ENCODE results near the gene MPZL1.

MPZL1 gene

DNA sequence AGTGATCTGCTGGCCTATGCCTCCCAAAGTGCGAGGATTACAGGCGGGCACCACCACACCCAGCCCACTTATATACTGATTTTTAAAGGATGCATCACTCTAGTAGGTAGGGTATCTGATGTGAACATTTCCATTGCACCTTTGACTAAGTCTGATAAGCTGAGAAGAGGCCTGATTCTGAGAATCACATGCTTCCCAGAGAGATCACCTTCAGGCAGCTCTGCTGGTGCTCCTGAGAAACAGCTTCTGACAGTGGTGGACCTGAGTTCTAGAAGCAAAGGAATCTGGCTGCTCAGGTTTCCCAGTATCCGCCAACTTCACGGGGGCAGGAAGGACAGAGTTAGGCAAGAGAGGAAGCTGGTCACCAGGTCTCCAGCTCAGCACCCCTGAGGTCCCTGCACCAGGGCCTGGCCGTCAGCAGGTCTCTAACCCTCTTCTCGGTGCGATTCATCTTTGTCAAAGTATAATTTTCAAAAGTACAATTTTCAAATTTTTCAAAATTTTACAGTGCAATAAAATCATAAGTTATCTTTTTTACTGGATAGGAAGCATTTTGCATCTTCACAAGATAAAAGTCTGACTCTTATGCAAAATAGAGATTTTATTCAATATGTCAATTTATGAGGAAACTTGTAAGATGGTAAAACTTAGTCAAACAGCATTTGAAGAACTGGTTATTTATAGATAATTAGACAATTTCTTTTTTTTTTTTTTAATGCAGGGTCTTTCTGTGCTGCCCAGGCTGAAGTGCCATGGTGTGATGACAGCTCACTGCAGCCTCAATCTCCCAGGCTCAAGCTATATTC lies 25.8 kb upstream of the MPZL1 start:
- DNase-seq = no peak

DNA sequence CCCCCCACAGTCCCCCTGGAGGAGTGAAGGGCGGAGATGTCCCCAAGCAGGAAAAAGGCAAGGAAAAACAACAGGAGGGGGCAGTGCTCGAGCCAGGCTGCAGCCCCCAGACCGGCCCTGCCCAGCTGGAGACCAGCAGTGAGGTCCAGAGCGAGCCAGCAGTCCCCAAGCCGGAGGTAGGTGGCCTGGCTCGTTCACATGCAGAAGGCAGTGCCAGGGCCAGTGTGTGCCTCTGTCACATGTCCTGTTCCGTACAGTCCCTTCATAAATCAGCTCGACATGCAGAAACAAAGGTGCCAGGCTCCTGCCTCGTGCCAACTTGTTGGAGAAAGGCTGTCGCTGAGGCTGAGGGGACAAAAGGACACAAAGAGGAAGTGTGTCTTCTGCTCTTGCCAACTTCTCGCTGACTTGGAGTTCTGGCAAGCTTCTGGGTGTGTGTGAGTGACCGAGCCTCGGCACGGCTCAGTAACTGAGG lies 24.1 kb upstream of the MPZL1 start:
- DNase-seq = peak; percentile 55

GRCh38 chr1:167698313-167698712 lies 23.5 kb upstream of the MPZL1 start:
- no peak for DNase-seq

- no peak for DNase-seq
Measured at GRCh38 chr1:167701510-167701909, 20.3 kb upstream of the MPZL1 start.

GRCh38 chr1:167703557-167703956 lies 18.2 kb upstream of the MPZL1 start:
- DNase-seq = no peak

DNA sequence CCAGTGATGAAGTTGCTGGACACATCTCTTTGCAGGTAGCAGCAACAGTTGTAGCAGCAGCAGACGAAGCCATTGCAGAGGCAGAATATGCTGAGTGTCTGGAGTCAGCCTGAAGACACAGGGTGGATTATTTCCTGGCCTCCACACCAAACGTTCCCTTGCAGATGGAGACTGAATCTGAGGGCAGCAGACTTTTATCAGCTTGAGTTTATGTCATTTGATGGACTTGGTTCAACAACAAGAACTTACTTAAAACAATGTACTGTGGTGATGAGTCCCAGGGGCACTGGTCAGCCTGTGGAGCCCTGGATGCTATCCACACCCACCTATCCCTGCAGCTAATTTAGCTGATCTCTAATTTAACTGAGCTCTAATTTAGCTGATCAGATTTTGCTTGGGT lies 17.1 kb upstream of the MPZL1 start:
- no peak for DNase-seq

DNA sequence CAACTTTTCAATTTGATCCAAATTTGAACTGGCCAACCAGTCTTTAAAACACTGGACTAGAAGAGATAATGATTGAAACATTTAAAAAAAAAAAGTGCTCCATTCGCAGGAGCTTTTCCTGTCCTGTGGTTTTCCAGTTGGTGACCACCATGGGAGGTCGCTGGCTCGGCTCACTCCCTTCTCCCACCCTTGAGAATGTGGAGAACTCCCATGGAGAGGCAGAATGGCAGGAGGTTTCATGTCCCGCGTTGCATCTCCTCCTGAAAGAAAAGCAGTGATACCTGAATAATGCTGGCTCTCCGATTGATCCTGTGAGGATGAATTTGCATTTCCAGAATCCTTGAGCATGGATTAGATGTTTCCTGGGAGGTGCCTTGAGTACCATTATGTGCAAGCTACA lies 16.5 kb upstream of the MPZL1 start:
- DNase-seq = no peak

GRCh38 chr1:167706363-167706762 lies 15.4 kb upstream of the MPZL1 start:
- DNase-seq = no peak

DNA sequence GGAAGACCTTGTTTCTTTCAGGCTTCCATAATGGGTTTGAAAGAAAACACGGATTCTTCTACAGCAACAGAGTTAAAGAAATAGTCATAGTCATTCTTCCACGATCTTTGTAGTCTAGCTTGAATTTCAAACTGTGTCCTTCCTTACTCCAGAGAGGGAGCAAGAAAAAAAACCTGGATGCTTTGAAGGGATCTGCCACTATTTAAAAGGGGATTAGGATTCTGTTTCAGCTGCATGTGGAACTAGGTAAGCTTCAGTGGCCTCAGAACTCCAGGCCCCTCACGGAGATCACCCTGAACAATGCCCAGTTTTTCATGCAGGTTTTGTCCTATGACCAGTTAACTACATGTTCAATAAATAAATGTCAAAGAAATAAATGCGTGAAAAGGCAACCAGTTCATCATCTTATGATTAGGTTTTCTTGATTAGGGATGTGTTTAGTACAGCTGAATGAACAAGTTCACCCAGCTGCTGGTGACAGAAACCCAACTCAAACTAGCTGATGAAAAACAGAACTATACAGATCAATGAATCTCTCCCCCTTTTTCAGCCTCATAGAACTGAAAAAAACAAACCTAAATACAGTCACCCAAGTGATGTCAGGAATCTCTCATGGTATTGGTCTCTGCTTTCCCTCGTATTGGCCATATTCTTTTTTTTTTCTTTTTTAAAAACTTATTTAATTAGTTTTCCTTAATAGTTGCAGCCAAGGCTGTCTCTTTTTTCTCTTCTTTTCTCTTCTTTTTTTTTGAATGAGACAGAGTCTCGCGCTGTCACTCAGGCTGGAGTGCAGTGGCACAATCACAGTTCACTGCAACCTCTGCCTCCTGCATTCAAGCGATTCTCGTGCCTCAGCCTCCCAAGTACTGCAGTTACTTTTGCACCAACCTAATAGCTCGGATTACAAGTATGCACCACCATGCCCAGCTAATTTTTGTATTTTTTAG lies 14.6 kb upstream of the MPZL1 start:
- DNase-seq = no peak

DNA sequence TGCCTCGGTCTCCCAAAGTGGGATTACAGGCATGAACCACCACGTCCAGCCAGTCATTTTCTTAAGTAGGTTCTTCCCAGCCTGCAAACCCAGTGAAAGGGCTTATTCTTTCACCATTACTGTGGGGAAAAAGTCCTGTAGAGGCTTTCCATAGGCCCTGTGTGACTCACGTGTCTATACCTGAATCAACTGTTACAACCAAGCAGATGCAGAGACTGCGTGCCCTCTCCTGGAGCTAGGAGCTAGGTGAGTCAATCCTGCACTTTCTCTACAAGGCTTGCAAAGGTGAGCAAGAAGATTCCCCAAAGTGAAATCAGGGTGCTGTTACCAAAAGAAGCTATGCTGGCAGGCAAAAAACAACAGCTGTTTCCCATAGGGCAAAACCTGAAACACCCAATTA lies 13.8 kb upstream of the MPZL1 start:
- DNase-seq = no peak

DNA sequence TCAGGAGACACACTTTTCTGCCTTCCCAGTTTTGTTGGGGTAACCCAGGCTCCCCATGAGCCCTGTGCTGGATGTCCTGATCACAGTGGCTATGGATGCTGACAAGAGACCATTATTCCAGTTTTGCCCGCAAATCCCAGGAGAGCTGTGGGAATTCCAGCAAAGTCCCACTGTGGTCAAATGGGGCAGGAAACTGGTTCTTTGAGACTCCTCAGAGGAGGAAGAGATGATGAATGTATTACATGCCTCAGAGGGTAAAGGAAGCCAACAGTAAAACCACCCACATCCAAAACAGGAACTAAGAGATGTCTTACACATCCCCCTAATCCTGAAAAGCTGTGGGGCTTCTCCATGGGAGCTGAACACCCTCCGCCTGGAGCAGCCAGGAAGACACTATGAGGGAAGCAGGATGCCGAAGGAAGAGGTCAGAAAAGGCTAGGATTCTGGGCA lies 12.8 kb upstream of the MPZL1 start:
- DNase-seq = peak; percentile 77

DNA sequence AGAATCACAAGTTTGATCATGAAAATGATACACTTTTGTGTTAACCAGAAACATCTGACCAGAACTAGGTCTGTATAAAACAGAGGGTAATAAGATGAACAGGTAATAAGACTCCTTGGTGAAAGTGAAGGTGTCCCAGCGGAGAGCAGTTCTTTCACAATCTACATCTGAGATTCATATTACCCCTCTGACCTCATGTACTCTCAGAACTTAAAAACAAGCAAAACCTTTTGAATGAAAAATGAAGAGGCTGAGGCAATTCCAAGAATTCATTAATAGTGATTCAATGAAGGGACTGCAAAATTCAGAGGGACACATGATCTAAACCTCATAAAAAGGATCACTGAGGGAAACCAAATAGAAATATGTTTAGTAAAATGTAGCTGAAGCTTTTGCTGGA lies 10.9 kb upstream of the MPZL1 start:
- no peak for DNase-seq

DNA sequence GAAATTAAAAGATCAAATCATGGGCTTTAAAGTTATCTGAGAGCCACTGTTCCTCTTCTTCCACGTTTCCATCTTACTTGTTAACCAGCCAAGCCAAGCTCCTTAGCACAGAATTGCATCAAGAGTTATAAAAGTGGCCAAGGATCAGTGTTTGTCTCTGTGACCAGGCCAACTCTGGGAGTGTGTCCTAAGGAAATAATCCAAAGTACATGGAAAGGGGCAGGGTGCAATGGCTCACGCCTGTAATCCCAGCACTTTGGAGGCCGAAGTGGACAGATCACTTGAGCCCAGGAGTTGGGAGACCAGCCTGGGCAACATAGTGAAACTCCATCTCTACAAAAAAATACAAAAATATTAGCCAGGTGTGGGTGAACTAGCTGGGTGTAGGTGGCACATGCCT lies 10.0 kb upstream of the MPZL1 start:
- no peak for DNase-seq

GRCh38 chr1:167713330-167714081 lies 8.3 kb upstream of the MPZL1 start:
- DNase-seq = peak; percentile 15

- no peak for DNase-seq
Measured at GRCh38 chr1:167714098-167714438, 7.7 kb upstream of the MPZL1 start.

DNA sequence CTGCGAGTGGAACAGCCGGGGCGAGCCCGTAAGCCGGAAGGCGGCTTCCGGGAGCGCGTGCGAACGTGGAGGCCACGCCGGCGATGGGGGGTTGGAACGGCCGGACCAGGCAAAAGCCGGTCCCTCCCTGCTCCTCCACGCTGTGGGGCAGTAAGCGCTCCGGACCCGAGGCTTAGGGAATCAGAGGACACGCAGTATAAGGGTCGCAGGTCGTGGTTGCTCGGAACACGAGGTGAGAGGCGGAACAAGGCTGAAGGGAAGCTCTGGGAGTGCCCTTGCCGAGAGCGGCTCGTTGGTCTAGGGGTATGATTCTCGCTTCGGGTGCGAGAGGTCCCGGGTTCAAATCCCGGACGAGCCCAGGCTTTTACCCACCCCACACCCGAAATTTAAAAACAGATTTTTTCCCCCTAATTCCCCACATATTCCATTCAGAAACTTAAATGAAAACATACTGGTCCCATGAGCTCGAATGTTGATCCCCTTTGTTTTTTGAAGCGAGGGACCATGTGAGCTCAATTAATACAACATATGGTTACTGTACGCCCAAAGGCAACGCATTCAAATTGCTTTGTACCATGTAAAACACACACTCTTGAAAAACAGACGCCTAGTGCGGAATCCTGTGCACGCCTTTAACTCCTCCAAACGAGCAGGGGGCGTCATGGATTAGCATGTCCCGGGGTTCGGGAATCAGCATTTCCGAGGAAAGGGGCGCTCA lies 7.2 kb upstream of the MPZL1 start:
- DNase-seq = peak; percentile 85

DNA sequence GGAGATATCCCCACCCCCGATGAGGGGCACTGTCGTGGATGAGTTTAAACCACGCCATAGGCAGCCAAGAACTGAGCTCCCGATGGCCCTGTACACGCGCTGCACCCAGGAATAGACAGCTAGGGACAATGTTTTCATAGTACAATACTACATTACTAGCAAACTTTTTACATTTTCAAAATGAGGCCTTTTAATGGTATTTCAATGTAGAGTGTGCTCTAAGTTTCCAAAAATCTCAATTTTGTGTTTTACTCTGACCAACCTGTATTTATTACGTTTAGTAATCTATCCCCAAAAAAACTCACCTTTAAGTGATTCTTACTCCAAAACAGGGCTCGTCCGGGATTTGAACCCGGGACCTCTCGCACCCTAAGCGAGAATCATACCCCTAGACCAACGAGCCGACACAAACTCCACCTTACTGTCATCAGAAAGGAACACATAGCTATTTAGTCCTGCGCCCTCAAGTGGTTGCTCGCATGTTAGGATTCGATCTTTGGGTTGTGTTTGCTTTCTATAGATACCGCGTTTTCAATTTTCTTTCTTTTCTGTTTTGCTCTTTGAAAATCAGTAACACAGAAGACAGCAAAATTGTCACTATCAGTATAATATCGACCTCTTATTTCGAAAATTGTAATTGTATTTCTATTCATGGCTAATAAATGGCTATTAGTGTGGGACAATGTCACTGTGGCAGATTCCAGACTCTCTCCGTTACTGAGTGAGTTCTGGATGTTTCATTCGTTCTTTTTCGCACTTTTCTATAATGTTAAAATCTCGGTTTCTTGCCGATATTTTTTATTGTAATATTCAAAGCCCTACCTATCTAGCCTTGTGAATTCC lies 6.4 kb upstream of the MPZL1 start:
- peak; percentile 87 for DNase-seq

DNA sequence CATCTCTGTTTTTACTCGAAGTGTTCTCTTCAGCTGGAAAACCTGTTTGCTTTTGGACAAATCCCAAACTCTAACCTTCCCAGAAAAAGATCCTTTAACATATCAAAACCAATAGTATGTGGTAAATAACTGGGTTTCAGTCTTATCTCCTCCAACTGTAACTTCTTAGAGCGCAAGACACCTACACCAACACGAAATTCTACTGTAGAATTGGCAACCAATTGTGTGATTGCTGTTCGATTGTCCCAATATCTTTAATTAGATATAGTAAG lies 5.8 kb upstream of the MPZL1 start:
- no peak for DNase-seq

GRCh38 chr1:167717351-167717750 lies 4.4 kb upstream of the MPZL1 start:
- no peak for DNase-seq

DNA sequence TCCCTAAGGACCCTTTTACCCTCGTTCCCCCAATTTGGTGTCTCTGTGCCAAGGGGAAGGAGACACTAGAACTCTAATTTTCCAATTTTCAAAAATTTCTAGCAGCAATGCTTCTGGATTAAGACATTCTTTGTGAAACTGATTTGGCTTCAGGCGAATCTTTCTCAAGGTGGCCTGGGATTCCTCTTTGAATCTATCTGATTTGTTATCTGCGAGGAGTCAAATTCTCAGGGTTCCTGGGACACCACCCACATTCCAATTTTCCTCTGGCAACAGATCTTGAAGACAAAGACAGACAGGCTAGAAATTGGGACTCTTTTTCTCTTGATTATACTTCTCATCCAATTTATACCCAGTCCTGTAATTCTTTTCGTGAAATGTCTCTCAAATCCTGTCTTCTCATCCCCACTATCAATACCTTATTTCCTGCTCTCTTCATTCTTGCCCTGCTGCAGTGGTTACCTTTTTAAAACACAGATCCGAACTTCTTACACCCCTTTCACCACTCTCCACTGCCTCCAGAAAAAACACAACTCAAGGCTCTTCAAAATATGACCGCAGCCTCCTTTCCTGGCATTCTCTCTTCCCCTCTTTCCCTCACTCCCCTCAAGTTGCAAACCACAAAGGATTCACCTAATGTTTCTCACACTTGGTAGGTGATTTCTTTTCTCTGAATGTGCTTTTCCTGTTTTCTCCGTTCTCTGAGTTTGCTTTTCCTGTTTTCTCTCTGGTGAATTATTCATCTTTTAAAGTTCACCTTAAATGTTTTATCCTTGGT lies 2.7 kb upstream of the MPZL1 start:
- DNase-seq = no peak
